HG03521 (cell line): ENCODE measurements around the gene HSPA12A.

ENCODE experiments used
- ATAC-seq: cut with Tn5 transposase; IDR thresholded peaks from one replicate; pipeline ENCODE4 v1.9.1; 2021; ENCODE audit warnings: mild to moderate bottlenecking, moderate library complexity; ENCODE audit not compliant: unreplicated experiment

The HSPA12A gene

DNA sequence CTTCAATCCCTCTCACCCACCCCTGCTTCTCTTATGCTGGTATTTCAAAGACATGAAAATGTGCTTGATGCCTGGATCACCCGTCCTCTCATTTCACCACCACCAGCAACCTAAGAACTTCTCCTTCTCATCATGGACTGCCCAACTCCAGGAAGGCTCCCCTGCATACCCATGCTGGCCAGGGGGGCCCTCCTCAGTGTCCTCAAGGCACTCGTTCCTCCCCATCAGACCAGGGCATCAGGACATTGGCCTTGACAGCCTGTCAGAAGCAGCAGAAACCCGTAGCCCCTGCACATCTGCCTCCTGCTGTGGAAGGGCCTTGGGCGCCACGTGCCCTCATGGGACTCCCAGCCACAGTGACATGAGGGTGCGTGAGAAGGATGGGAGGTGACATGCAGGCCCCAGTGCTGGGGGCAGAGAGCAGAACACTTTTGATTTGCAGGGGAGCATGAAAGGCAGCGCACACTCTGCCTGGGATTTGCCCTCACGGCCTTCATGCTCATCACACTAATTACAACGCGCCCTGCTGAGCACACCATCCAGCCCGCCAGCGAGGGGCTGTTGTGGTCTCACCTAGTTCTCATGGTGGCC, 1.9 kb upstream of the HSPA12A start:
- no peak for ATAC-seq

DNA sequence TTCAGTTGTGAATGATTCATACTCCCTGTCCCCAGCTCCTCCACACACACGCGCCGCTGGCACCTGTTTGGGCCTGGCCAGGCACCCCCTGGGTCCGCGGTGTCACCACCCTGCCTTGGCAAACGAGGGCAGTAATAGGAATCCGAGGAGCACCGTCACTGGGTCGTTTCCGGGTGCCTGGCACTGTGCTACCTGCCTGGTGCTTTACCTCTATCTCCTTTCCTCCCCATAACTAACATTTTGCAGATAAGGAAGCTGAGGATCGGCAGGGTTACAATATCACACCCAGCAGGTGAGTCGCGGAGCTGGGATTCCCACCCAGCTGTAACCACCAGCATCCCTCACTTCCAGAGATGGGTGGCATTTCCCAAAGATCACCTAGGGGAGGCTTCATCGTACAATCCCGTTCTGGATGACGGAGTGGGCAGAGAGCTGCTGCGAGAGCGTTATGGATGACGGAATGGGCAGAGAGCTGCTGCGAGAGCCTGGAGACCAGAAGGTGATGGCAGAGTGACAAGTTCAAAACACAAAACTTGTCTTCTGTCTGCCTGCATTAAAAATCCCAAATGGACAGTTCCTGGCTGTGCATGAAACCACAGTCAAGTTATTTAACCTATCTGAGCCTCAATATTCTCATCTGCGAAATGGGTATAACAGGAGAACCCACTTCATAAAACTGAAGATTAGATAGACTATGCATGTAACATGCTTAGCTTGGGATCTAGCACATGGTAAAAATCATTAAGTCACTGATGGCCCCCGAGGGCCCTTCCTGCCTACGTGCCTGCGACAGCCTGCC, 1.1 kb upstream of the HSPA12A start:
- no peak for ATAC-seq

DNA sequence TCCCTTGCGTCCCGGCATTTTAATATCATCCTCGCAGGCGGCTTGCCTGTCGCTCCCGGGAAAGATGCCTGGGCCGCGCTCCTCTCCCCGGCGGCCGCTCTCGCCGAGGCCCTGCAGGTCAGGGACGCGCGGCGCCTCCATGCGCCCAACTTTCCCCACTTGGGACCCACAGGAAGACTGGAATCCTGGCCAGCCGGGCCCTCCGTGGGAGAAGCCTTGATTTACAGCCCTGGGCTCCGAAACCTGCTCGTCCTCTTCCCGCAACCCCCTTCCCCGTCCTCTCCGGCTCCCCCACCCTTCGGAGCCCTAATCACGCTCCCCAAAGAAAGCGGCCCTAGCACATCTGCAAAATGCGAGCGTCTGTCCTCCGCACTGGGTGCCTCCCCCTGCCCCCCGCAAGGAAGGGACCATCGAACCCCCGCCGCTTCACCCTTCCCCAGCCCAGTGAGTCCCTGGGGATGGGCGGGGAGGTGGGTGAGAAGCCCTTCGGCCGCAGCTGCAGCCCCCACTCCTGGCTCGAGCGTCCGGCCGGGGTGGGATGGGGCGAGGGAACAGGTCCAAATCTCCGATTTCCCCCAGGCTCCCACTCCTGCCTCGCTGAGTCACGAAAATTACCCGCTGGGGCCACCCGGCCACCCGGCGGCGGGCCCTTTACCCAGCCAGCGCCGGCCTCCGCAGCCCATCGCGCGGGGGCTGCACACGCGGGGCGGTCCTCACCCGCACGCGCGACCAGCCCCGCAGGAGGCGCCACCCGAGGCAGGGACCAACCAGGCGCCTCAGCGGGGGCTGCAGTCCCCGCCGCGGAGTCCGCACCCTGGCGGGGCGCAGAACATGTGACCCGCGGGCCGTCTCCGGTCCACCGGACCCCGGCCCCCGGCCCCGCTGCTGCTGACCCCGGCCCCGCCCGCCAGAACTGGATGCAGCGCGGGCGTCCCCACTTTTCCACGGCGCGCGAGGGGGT, 695 bp downstream of the HSPA12A start:
- ATAC-seq = peak; percentile 9

DNA sequence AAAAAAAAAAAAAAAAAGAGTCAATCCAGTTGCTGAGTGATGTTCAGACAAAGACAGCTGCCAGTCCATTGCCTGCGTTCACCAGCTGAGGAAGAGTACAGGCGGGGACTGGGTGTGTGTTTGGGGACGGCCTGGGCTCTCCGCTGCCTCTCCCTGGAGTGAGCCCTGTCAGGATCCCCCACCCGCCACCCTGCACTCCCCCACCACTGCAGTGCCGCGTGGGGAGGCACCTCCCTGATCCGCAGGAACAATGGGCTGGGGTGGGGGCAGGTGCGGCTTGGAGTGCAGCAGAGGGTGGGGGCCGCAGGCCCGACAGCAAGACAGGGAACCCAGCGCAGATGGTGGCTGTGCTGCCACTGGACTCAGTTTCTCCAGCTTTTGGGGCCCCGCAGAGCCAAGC, 1.4 kb downstream of the HSPA12A start:
- no peak for ATAC-seq

DNA sequence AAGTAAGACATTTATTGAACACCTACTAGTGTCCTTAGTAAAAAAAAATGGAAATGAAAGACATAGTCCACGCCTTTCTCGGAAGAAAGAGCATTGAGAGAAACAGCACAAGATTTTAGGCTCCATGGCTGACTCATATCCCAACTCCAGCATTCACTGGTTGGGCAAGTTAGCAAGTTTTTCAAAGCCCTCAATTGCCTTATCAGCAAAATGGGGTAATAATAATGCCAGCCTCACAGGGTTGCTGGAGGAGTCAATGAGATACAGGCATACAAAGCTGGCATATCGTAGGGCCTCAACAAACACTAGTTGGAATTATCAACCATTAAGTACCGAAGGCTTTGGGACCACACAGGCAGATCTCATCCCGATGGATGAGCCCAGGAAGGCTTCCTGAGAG, 4.0 kb downstream of the HSPA12A start:
- ATAC-seq = no peak

DNA sequence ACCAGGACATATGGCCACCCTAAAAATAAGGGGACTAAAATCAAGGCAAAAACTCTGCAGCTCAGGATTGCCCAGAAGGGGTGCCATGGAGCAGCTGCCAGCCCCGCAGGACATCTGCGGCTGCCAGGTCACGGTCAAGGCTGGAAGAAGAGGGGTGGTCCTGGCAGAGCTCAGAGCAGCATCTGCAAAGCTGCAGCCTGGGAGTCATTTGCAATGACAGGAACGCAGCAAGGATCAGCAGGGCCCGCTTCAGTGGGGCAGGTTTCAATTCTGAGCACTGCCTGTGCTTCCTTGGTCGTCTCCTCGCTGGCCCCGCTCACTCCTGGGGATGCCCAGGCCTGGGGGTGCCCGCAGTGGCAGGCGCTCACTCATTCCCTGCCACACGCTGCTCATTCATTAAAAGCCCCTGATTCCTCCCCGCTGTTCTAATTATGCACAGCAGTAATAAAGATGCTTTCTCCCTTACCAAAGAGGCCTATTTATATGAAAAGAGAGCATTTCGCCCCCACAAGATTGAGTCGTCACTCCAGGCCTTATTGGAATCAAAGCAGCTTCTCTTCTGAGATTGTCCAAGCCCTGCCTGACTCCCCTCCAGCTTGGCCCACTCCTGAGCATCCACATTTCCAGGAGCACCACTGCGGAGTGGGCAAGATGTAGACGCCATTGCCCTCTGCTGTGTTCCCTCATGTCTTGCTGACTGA, 4.6 kb downstream of the HSPA12A start:
- no peak for ATAC-seq

DNA sequence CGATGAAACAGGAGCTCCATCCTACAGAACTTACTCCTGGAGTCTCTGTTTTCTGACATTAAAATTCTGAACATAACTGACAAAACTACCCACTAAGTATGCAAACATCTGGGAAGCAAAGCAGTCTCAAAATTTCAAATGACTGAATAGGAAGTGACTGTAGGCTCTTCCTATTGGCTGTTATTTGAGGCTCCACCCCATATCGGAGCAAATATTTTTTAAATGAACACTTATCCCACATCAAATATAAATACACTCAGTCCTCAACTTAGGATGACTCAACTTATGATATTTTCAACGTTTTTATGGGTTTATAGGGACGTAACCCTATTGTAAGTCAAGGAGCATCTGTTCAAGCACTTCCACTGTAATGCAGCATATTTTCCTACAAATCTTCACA, 8.8 kb downstream of the HSPA12A start:
- ATAC-seq = no peak

DNA sequence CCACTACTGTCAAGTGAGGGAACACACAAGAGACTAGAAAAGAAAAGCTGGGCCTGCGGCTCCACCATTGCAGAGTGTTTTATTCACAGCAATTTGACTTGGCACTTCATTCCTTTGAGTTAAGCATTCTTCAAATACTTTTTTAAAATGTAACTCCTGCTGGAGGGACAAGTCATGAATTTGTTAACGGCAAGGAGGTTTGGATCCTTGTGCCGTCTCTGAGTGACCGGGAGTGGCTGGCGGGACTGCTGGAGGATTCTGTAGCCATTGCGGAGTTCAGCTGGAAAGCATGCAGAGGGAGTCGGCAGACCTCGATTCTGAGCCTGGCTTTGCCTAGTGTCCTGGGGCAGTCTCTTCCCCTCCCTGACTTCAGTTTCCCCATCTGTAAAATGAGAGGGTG, 9.8 kb downstream of the HSPA12A start:
- no peak for ATAC-seq

DNA sequence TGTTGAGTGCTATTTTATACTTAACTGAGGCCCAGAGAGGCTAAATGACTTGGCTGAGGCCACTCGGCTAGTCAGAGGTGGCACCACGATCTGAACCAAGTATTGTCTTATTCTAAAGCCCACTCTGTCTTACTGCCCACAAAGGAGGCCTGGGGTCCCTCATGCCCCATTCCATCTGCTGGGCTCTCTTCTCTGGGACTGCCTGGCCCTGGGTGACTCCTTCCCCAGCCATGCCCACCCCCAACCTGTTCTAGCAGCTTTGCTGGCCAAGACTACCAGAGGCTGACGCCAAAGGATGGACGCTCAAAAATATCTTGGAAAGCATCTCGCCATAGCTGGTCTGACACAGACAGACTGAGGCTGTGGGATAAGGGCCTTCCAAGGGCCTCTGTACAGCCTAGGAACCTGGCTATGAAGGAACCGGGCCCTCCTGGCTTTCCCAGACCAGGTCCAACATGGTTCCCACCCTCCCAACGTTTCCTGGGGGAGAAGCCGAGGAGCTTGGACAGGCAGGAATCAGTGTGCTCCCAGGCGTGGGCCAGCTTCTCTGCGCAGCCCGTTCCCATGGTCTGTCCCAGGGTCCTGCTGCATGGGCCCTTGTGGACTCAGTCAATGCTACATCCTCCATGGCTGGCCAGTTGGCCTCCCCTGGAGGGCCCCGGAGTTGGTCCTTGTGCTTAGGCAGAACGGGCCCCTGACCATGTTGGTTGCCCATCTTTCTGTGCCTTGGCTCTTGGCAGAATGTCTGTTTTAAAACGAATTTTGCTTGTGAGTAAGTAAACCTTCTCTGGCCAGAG, 11.7 kb downstream of the HSPA12A start:
- ATAC-seq = no peak

DNA sequence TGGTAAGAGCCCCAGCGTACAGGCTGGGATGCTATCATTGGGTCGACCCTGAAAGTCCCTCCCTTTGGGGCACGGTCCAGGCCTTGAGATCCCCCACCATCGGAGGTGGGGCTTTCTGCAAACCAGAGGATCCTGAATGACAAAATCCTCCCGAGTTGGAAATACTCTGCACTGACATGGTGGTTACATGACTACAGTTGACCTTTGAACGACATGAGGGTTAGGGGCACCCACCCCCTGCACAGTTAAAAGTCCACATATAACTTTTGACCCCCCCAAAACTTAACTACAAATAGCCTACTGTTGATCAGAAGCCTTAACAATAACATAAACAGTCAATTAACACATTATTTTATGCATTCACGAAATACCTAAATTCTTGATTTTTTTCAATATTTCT, 13.1 kb downstream of the HSPA12A start:
- ATAC-seq = no peak

DNA sequence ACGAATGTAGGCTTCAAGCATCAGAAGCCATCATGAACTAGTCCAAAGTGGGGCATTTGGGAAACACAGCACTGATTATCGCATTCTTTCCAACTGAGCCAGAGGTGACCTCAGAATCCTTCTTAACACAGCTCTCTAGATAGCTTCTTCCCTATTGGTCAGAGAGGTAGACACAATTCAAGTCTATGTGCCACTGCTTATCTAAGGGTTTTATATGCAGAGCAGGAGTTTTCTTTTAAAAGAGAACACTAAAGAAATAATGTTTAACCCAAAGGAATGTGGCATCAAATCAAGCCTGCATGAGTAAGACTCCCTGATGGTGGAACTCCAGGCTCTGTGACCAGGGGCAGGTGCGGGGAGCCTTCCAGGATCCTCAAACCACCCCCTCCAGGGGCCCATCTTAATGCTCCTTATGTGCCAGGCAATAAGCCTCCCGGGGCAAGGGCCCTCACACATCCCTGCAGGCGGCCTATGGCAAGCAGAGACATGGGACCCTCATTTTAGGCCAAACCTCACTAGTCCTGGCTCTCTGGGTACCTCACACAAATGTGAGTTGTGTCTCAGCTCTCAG, 13.8 kb downstream of the HSPA12A start:
- ATAC-seq = no peak

DNA sequence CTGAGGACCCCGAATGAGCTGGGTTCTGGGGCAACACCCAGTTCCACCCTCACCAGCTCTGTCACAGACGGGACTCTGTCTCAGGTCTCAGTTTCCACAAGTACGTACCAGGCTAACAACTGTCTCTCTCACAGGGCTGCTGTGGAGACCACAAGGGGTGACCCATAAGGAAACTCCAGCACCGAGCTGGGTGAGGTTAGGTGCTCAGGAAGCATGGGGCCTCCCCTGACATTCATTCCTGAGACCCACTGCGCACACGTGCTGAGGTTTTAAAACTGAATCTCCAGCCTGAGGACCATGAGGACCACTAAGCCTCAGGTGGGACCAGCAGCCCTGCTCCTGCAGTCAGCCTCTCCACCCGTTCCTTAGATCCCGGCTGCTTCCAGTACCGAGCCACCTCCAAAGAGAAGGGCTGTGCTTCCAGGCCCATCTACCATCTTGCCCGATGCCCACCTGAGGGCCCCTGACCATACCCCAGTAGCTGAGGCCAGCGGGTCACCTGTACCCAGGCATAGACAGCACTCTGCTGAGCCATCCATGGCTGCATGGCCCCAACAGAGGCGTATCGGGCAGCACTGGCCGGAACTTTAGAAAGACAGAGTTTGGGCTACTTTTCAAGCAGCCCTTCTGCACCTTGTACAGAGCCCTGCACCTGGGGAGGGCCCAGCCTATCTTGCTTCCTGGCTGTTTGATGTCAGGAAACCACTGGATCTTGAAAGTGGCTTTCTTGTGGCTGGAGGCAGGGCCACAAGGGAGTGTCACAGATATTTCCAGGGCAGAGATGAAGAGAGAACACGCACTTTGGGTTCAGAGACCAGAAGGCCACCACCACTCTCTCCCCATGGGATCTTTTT, 18.7 kb downstream of the HSPA12A start:
- ATAC-seq = no peak

DNA sequence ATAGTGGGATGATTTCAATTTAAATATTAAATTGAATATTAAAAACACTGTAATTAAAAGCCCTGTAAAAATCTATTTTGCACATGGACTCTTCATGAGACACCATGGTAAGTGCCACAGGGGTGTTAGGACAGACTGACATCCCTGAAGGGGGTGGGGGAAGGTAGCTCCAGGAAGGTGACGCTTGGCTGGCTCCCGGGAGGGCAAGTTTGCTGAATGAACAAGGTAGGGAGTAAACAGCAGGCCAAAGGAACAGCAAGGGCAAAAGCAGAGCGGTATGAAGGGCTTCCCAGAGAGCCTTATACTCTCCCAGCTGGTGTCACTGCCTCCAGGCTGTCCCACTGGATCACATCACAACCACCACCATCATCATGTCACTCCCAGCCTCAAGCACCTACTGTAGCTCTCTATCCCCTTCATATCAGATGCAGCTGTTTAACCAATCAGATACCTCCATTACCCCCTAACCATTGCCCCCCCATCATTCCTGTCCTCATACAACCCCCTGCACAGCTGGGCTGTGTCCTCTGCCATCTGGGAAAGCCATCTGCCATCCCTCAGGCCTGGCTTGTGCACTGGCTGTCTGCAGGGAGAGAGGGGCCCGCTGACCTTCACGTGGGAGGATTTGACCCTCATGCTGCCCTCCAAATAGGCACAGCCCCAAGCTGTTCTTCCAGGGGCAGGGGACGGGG, 19.5 kb downstream of the HSPA12A start:
- ATAC-seq = no peak

DNA sequence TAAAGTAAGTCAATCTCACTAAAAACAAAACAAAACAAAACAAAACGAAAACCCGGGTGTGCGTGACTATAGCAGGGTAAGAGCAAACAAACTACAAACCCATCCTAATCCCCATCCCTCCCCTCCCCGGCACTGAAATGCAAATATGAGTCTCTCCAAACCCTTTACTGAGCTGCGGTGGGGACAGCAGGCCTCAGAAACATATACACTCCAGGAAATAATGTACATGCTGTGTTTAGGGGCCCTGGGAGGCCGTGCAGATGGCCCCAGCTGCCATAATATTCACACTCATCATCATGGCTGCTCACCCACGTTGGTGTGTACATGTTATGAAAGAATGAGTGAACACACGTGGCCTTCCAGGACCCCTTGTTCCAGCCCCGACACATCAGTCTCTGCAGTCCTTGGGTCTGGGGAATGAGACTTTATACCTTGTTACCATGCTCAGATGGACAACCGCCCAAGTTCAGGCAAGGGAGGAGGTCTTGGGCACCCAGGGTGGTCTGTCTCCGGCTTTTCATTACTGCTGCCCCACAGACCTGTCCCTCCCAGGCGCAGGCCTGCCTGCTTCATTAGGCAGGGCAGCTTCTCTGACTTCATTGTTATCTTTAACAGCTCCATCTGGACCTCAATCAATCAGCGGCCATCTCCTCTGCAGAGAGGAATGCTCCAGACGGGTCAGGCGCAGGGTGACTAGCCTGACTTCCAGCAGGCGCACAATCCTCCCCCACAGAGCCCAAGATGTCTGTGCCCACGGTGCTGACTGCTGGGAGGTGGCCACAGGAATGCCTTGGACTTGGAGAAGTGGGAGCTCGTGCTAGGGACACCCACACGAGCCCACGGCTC, 20.6 kb downstream of the HSPA12A start:
- no peak for ATAC-seq

DNA sequence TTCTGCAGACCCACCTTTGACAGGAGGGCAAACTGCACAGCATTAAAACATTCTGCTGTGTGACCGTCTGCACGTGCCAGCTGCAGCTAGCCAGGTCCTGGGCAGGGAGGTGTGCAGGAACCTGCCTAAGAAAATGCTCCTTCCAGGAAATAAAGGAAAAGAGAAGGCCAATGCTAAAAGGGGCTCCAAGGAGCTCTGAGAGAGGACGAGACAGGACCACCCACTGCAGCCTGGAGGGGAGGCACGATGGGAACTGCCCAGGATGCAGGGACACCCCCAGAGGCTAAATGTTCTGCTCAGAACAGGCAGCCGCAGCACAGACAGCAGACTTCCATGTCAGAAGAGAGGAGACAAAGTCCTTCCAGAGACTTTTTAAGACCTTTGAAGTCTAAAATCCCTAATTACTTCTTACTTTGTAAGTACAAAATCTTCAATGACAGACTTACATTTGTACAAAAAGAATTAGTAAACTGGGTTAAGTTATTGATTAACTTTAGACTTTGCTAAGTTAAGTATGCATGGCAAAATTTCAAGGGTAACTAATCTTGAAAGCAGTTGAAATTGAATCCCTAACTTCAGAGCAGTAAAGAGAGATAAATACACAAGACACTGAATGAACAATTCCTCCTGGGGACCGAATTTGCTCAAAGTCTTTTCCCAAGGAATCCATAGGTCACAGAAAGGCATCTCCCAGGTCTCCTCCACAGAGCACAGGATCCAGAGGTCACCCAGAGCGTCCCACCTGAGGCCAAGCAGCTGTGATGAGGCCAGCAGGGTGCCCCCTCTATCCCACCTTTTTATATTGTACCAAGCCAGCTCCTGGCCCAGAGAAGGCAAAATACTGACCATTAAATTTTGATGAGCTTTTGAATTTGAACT, 21.5 kb downstream of the HSPA12A start:
- ATAC-seq = no peak

DNA sequence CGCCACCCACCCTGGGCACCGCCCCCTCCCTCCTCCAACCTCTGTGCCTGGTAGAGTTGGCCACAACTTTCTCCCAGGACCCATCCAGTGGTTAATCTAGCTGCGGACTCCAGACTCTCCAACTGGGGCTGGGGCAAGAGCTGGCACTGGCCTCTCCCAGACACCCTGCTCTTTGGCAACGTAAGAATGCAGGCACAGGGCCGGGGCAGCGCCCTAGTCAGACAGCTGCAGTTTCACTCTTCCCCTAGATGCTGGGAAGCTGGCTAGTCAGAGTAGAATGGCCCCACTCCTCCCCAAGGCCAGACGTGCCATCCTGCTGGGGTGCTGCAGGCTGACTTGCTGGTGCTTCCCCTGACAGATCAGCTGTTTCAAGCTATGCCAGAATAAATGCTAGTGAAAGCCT, 22.1 kb downstream of the HSPA12A start:
- ATAC-seq = no peak
